Daoy (cell line): ENCODE results near the gene DYNLRB1. TPM values are rescaled to one million over a fixed set of nuclear protein-coding genes. Genes with fewer than 3 reads are reported as not detected.

Experiments
- DNase-seq: peaks from one replicate; pipeline ENCODE4 v3.0.0-alpha.2; 2015; ENCODE audit warnings: low read depth
- total RNA-seq: library from RNA; depleted of rRNA; stranded (reverse); fragments of >200 nt; shearing (Covaris generic); gene quantifications from 2 replicates; pipeline ENCODE4 v1.2.3, GENCODE V29; 2014; rRNA removed

Gene DYNLRB1
- total RNA-seq, 1 experiment from 2014 or later, result 66.2 TPM

DNA sequence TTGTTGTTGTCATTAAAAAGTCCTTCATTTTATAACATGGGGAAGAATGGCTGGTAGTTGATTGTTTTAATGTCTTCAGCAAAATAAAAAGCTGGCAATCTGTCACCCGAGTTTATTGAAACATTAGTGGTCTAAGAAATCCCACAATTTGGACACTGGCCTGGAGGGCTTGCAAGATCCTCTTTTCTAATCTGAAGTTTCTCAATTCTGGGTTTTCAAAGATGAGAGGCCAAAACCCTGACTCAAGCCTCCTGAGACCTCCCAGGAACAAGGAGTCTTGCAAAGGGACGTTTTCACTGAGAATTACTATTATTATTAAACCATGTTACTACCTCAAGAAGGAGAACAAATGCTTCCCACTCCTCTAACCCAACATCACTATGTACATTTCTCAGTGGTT lies 61.8 kb downstream of the DYNLRB1 start:
- DNase-seq, result no peak

DNA sequence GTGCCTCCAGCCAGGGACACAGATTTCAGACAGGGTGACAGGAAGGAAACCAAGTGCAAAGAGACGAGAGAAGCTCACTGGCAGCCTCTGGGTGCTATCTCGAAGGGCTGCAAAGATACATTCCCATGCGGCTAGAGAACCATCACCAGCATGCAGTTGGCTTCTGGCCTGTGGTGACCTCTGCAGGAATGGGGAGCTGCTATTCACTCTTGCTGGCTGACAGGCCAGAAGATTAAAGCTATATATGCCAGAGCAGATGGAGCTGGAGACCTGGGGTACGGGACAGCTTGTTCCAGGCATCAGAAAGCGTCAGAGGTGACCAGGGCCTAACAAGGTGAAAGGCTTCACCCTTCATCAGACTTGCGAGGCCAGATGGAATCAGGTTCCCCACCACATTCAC lies 62.3 kb downstream of the DYNLRB1 start:
- no peak for DNase-seq

DNA sequence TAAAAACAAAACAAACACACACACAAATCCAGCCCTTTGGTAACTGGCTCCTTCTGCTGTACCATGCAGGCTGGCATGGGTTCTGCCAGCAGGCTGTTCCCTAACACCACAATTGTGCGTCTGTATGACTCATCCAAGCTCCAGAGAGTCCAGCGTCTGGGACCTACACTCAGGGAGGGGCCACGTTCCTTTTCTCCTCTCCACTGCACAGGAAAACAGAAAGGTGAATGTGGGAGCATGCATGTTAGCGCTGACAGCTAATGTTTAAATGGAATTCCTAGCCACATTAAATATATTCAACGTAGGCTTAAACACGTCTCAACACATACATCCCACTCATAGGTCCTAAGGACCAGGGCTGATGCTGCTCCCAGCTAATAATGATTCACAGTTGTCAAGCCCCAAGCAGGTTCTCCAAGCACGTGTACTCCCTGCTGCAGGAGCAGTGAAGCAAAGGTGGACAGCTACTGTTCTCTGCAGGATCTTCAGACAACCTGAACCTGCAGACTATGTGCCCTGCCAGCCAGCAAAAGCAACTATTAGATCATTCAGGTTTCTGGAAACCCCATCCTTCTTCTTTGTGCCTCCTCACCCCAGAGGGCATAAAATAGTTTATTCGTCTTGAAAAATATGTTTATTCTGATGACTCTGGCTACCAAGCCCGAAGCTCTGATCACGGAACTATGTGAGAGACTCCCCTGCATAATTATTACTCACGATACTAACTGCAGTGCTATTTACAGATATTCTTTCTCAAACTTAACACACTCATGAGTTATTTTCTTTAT lies 63.2 kb downstream of the DYNLRB1 start:
- DNase-seq, result peak; percentile 80

DNA sequence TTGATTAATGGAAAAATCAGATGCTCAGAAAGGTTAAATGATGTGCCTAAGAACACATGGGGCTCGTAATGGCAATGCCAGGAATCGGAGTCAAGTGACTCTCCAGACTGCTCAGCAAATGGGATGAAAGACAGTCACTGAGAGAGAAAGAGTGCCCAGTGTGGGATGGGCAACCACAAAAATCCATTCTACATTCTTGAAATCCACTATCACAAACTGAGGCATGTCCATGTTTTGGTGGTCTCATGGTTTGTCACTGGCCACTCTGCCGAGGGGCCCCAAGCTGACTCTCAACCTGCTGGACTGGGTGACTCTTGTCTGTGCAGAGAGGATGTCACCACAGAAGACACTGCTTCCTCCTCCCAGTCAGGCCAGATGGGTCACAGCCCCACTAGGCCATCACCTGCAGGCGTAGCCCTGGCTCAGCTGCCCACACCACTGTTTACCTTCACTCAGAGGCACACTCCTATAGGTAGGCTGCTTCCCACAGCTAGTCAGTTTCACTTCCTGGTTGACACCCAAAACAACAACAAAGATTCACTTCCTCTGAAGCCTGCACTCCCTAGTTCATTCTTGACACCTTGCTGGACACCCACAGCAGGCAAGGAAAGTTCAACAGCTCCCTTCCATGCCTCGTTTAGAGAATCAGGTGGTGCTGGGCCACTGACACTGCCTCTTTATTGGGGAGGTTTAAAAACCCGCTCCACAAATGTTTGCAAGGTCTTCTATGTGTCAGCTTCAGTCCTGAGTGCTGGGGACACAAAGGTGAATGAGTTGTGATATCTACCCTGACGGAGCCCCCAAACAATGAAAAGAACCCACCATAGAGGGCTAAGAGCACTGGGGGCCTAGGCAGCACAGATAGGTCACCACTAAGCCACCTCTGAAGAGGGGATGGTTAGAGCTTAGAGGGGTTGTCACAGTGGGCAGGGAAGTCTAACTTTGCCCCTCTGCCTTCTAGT lies 64.0 kb downstream of the DYNLRB1 start:
- DNase-seq, result no peak

DNA sequence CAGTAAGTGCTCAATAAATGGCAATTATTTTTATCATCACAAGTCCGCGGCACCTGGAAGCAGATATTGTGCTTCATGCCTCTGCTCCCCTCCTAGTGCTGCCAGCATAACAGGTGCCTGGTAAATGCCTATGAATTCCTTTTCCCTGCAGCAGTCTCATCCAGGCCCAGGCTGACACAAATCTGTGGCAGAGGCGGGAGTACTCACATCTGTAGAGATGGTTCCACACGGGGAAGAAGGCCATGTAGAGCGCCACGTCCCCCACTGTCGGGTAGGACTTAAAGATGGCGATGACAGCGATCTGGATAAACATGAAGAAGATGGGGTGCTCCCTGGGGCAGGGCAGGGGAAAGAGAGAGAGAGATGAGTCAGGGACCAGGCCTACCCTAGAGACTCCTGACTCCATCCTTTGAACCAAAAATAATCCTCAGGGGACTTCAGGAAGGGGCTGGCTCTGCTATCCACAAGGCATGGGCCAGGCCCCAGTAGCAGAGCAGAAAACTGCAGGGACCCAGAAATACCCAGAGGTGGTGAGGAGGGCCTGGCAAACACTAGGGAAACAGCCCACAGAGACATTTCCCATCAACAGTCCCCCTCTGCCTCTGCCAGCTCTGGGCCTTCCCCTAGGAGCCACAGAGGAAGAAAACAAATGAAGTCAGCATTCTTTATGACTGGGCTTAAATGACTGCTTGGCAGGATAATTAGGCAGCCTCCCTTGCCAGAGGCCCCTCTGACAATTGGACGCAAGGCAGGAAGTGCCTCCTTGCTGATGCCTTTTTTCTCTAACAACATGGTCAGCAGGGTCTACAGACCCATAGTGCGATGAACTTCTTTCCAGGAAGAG lies 65.3 kb downstream of the DYNLRB1 start:
- DNase-seq, result peak; percentile 79

DNA sequence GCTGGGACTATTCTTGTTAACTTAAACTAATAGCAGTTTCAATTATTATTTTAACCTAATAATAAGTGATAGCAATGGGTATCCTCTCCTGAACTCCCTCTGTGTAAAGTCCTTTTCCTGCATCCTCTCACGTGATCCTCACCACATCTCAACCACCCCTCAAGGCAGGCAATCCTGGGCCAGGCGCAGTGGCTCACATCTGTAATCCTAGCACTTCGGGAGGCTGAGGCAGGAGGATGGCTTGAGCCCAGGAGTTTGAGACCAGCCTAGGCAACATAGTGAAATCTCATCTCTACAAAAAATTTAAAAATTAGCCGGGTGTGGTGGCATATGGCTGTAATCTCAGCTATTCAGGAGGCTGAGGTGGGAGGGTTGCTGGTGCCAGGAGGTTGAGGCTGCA lies 66.0 kb downstream of the DYNLRB1 start:
- no peak for DNase-seq

DNA sequence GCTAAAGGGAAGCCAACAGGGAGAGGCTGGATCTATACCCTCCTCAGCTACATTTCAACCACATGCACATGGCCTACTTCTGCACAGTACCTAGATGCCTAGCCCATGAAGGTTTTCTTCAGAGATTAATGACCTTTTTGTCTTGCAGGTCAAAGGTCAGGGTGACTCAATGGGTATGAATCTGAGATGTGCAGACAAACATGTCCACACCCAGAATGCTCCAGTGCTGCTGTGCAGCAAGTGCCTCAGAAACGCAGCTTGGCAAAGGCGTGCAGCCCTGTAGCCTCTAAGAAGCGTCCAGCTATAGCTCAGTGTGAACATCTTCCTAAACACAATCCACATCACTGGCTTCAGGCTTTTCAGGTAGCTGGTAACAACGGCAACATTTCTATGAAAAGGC lies 66.7 kb downstream of the DYNLRB1 start:
- no peak for DNase-seq

DNA sequence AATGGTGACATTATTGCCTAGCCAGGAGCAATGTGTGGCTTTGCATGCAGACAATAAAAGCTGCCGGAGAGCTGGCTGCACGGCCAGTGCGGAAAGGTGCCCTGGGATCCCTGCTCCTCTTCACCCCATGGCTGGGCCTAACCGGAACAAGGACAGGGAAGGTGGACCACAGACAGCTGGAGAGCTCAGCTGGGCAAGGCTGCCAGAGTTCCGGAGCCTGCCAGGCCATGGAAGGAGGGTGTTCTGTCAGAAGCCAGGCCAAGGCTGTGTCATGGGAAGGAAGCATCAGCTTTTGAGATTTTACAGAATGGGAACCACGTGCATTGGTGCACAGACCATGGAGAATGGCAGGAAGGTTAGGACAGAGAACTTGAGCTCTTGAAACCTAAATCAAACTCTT lies 67.3 kb downstream of the DYNLRB1 start:
- no peak for DNase-seq

DNA sequence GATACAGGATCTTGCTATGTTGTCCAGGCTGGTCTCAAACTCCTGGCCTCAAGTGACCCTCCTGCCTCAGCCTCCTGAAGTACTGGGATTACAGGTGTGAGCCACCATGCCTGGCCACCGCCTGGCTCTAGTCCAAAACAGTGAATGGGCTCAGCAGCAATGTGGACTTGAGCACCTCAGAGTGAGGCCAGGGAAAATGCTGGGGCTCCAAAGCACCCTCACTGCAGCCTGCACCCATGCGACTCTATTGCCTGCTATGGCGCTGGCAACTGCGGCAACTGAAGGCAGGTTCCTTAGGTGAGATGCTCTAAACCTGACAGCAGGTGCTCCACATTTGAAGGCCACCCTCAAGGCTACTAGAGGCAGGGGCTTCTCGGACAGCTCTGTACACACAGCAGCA lies 68.8 kb downstream of the DYNLRB1 start:
- no peak for DNase-seq

DNA sequence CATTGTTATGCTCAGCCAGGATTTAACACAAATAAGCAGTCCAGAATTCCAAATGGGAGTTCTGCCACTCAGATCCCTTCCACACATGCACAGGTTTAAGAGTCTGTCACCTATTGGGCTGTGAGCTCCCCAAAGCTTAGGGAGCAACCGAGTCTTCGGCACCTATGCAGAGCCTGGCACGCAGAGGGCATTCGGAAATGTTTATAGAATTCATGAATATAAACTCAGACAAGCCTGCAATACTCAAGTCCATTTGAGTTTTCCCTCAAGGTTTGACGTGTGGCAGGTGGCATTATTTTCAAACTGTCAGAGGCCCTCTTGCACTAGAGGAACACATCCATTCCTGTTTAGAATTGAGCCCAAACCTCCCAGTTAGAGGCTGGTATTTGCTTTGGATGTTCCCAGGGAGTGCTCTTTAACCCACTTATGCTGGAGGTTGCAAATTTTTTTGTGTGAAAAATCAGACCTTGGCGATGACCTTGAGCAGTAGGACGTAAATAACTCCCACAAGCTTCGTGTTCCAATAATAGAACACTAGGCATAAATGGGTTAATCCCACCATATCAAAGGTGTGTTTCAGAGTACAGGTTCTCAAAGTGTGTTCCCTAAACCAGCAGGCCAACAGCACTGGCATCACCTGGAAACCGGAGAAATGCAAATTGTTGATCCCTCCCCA lies 70.4 kb downstream of the DYNLRB1 start:
- DNase-seq, result no peak

Other genes with a start within 250 kb of the DYNLRB1 start
- gene AHCY, start 213.1 kb upstream of the DYNLRB1 start, total RNA-seq, result 58.9 and 86.6 TPM in 2 replicates
- 45.1 and 48.3 TPM in 2 replicates for gene ITCH, start 153.1 kb upstream of the DYNLRB1 start, total RNA-seq
- 1.5 and 2.5 TPM in 2 replicates for gene MAP1LC3A, start 42.3 kb downstream of the DYNLRB1 start, total RNA-seq
- 9.7 and 11.7 TPM in 2 replicates for gene PIGU, start 160.7 kb downstream of the DYNLRB1 start, total RNA-seq
- gene TP53INP2, start 187.9 kb downstream of the DYNLRB1 start, total RNA-seq, result 0.68 and 0.80 TPM in 2 replicates